HG03108 (cell line): ENCODE measurements around the gene FES.

Experiments
- ATAC-seq: cut with Tn5 transposase; IDR thresholded peaks from one replicate; pipeline ENCODE4 v1.9.1; 2021; ENCODE audit warnings: moderate library complexity; ENCODE audit not compliant: unreplicated experiment

Gene FES

GRCh38 chr15:90875549-90875981 is 8.7 kb upstream of the FES start:
- ATAC-seq = no peak

- no peak for ATAC-seq
Measured at GRCh38 chr15:90876046-90876445, 8.3 kb upstream of the FES start.

- ATAC-seq = no peak
Measured at GRCh38 chr15:90876512-90877170, 7.7 kb upstream of the FES start.

- no peak for ATAC-seq
Measured at GRCh38 chr15:90877315-90877714, 7.0 kb upstream of the FES start.

GRCh38 chr15:90877996-90878395 is 6.3 kb upstream of the FES start:
- no peak for ATAC-seq

GRCh38 chr15:90878660-90879059 is 5.6 kb upstream of the FES start:
- ATAC-seq = no peak

- ATAC-seq = no peak
Measured at GRCh38 chr15:90879730-90880366, 4.5 kb upstream of the FES start.

- no peak for ATAC-seq
Measured at GRCh38 chr15:90880381-90881145, 3.7 kb upstream of the FES start.

- ATAC-seq = no peak
Measured at GRCh38 chr15:90881181-90881977, 2.9 kb upstream of the FES start.

GRCh38 chr15:90881978-90882721 is 2.2 kb upstream of the FES start:
- ATAC-seq = no peak

GRCh38 chr15:90882781-90883525 is 1.4 kb upstream of the FES start:
- no peak for ATAC-seq

- no peak for ATAC-seq
Measured at GRCh38 chr15:90883526-90883975, 753 bp upstream of the FES start.

GRCh38 chr15:90884719-90885431 is 571 bp downstream of the FES start:
- ATAC-seq = no peak

GRCh38 chr15:90885432-90886290 is 1.4 kb downstream of the FES start:
- ATAC-seq = no peak

GRCh38 chr15:90886291-90886614 is 1.9 kb downstream of the FES start:
- no peak for ATAC-seq

- no peak for ATAC-seq
Measured at GRCh38 chr15:90887037-90887481, 2.8 kb downstream of the FES start.

- ATAC-seq = no peak
Measured at GRCh38 chr15:90889313-90889730, 5.0 kb downstream of the FES start.

GRCh38 chr15:90889736-90890456 is 5.6 kb downstream of the FES start:
- no peak for ATAC-seq
